ENCODE measurements around the gene SPAG16.

DNA sequence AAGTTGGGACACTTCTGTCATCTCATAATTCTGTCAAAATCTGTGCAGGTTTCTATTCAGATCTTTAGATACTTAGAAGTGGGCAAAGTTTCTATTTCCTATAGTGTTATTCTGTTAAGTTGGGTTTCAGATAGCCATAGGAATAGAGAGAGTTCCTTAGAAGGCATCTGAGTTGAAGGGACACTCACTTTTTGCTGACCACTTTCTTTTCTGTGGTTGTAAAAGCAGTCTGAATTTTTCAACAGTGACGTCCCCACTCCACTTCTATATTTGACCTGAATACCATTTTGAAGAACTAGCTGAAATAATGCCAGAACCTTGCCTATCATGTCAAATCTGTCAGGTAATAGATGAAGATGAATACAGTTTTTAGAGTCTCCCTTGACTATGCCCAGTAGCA lies 267.3 kb downstream of the SPAG16 start:
- TF ChIP-seq, protein P1, sequence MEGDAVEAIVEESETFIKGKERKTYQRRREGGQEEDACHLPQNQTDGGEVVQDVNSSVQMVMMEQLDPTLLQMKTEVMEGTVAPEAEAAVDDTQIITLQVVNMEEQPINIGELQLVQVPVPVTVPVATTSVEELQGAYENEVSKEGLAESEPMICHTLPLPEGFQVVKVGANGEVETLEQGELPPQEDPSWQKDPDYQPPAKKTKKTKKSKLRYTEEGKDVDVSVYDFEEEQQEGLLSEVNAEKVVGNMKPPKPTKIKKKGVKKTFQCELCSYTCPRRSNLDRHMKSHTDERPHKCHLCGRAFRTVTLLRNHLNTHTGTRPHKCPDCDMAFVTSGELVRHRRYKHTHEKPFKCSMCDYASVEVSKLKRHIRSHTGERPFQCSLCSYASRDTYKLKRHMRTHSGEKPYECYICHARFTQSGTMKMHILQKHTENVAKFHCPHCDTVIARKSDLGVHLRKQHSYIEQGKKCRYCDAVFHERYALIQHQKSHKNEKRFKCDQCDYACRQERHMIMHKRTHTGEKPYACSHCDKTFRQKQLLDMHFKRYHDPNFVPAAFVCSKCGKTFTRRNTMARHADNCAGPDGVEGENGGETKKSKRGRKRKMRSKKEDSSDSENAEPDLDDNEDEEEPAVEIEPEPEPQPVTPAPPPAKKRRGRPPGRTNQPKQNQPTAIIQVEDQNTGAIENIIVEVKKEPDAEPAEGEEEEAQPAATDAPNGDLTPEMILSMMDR (conservative IDR thresholded peaks at IDR 0.05 in 1 of 2, IDR thresholded peaks at IDR 0.05 in 1 of 2; ENCODE audit: low read depth in 1 of 2, low read length in 2 of 2): no peak
- no peak for TF ChIP-seq EZH2 (IDR thresholded peaks at IDR 0.05; ENCODE audit: low read length, missing control alignments)

Data from fibroblast of lung (primary cell).